ENCODE measurements around the gene LTB4R2. TPM values are rescaled to one million over a fixed set of nuclear protein-coding genes. Genes with fewer than 3 reads are reported as not detected.

The LTB4R2 gene
- total RNA-seq, 1 experiment from 2014 or later: 3.1 TPM

GRCh38 chr14:24270537-24271133, 39.3 kb upstream of the LTB4R2 start:
- H3K36me3 ChIP-seq: peaks cover 3% of the 10 kb centered on the region; the same call in 1 of the 2 replicates
- DNase-seq (ENCODE audit: low read depth in 1 of 2, low spot score in 2 of 2): no peak
- H3K27ac ChIP-seq: peak overlapping the region; percentile 92; the same call in 1 of the 2 replicates
- H3K27me3 ChIP-seq (replicated peaks): no peaks in the 10 kb centered on the region
- no peaks in the 10 kb centered on the region for H3K9me3 ChIP-seq (replicated peaks)
- H3K4me3 ChIP-seq: peak overlapping the region; percentile 83
- peaks cover 10% of the 10 kb centered on the region for H3K4me1 ChIP-seq (replicated peaks)

DNA sequence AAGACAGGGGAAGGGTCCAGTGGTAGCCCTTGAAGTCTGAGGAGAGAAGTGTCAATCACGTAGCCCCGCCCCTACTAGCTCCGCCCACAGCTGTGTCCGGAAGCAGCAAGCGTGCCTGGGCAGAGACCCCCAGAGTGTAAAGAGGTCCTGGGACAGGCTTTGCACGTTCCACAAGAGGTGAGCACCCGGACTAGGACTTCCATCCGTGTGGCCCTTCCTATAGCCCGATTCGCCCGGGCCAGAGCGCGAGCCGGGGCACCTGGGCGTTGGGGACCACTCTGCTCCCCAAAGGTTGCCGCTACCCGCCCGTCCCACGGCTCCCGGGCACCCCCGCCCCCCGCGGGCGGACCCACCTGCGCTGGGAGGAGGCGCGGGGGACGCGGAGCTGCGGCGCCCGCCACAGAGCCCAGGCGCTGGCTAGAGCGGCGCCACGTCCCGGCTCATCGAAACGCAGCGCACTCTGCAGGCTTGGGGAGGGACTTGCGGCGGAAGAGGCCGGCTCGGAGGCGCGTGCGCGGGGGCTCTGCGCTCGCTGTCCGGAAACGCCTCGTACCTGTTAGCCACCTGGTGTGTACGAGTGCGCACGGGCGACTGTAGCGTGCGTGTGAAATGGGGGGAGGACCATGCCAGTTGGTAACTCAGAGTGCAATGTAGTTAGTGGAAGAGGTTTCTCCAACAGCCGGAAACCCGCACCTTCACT, 38.7 kb upstream of the LTB4R2 start, which contains the start of gene RABGGTA:
RABGGTA (minus strand) TSS at position 464 of the 700 bp plus-strand sequence. CDS start 482 bp downstream, outside the sequence.
- Histone ChIP-seq H3K9me3 (replicated peaks) (no peaks in the 10 kb centered on the region), H3K4me1 (replicated peaks) (peaks cover 10% of the 10 kb centered on the region), H3K36me3 (peaks cover 3% of the 10 kb centered on the region; the same call in 1 of the 2 replicates), H3K27ac (peak within 1 kb of the TSS; percentile 92), H3K27me3 (replicated peaks) (no peaks in the 10 kb centered on the region), H3K4me3 (peak within 1 kb of the TSS; percentile 83)
- DNase-seq (ENCODE audit: low read depth in 1 of 2, low spot score in 2 of 2): peak; percentile 71 to 78

DNA sequence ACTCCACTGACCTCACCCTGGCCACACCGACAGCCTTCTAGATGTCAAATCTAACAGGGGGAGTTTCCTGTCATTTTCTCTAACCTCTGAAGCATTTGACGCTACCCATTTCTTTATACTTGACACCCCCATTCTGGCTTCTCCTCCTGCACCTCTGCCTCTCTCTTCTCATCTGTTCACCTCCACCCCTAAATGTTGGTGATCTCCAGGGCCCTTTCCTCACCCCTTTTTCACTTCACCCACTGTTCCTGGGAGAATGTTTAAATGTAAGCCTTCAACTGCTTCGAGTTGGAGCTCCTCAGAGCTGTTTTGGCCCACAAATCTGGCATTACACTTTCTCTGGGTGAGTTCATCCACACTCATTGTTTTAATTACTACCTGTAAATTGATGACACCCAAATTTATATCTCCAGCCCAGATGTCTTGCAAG, 38.1 kb upstream of the LTB4R2 start:
- Histone ChIP-seq H3K27me3 (replicated peaks) (no peaks in the 10 kb centered on the region), H3K36me3 (peaks cover 3% of the 10 kb centered on the region; the same call in 1 of the 2 replicates), H3K27ac (no peak overlapping the region), H3K9me3 (replicated peaks) (no peaks in the 10 kb centered on the region), H3K4me3 (peak overlapping the region; percentile 83), H3K4me1 (replicated peaks) (peaks cover 10% of the 10 kb centered on the region)
- no peak for DNase-seq (ENCODE audit: low read depth in 1 of 2, low spot score in 2 of 2)

DNA sequence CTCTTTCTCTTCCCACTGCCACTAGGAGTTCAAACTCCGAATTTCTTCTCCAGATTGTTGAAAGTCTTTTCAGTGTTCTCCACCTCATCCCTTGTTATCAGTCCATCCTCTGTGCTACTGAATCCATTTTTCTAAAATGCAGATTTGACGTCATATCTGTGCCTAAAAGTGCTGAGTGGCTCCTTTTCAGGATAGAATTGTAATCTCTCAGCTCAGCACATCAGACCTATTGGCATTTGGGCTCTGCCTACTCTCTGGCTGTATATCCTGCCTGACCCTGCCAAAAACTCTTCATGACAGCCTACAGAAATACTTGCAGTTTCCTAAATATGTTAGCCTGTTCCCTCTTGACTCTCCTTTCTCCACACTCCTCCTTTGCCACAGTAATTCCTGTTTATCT, 37.5 kb upstream of the LTB4R2 start:
- peaks cover 3% of the 10 kb centered on the region; the same call in 1 of the 2 replicates for H3K36me3 ChIP-seq
- H3K27me3 ChIP-seq (replicated peaks): no peaks in the 10 kb centered on the region
- no peak for DNase-seq (ENCODE audit: low read depth in 1 of 2, low spot score in 2 of 2)
- peaks cover 10% of the 10 kb centered on the region for H3K4me1 ChIP-seq (replicated peaks)
- no peak overlapping the region for H3K4me3 ChIP-seq
- H3K9me3 ChIP-seq (replicated peaks): no peaks in the 10 kb centered on the region
- H3K27ac ChIP-seq: no peak overlapping the region

DNA sequence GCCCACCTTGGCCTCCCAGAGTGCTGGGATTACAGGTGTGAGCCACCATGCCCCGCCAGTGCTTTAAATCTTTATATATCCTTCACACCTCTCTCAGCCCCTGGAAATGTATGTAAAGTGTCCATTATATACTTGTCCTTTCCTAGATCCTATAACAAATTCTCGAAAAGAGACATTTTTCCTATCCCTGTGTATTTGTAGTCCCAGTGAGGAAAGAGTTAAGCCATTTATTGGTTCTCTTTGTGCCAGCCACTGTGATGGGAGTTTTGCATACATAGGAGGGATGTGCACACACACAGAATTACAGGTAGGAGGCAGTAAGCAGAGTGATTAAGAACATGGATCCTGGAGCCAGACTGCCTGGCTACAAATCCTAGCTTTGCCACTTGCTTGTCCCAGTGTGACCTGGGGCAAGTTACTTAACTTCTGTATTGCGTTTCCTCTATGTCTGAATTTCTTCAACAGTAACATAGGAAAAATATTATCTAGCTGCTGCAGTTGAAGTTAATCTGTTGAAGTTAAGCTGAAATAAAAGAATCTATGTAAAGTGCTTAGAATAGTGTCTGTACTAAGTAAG, 36.4 kb upstream of the LTB4R2 start:
- no peak overlapping the region for H3K27ac ChIP-seq
- H3K4me1 ChIP-seq (replicated peaks): peaks cover 10% of the 10 kb centered on the region
- no peaks in the 10 kb centered on the region for H3K27me3 ChIP-seq (replicated peaks)
- no peaks in the 10 kb centered on the region for H3K9me3 ChIP-seq (replicated peaks)
- no peak overlapping the region for H3K4me3 ChIP-seq
- DNase-seq (ENCODE audit: low read depth in 1 of 2, low spot score in 2 of 2): no peak
- peaks cover 3% of the 10 kb centered on the region; the same call in 1 of the 2 replicates for H3K36me3 ChIP-seq

DNA sequence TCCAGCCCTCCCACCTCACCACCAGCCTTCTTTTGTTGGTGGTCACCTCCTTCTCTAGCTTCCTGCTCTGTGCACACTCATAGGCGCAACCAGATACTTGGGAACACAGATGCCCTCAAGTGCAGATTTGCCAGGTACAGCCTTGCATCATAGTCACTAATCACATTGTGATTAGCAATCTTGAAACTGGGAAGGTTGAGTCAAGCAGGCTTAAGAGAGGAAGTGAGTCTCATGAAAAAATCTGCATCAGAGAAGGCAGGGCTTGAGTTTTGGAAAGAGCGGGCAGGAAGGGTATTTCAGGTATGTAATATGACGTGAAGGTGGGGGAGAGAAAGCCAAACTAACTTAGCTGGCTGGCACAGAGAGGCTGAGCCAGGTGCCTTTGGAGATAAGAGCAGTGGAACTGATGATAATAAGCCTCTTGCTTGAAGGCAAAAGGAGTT, 35.8 kb upstream of the LTB4R2 start:
- no peaks in the 10 kb centered on the region for H3K27me3 ChIP-seq (replicated peaks)
- peaks cover 10% of the 10 kb centered on the region for H3K4me1 ChIP-seq (replicated peaks)
- no peak overlapping the region for H3K4me3 ChIP-seq
- peaks cover 3% of the 10 kb centered on the region; the same call in 1 of the 2 replicates for H3K36me3 ChIP-seq
- no peak overlapping the region for H3K27ac ChIP-seq
- no peaks in the 10 kb centered on the region for H3K9me3 ChIP-seq (replicated peaks)
- DNase-seq (ENCODE audit: low read depth in 1 of 2, low spot score in 2 of 2): no peak

- no peaks in the 10 kb centered on the region for H3K27me3 ChIP-seq (replicated peaks)
- H3K36me3 ChIP-seq: no peaks in the 10 kb centered on the region
- no peaks in the 10 kb centered on the region for H3K4me1 ChIP-seq (replicated peaks)
- H3K4me3 ChIP-seq: no peak overlapping the region
- no peaks in the 10 kb centered on the region for H3K9me3 ChIP-seq (replicated peaks)
- no peak overlapping the region for H3K27ac ChIP-seq
- DNase-seq (ENCODE audit: low read depth in 1 of 2, low spot score in 2 of 2): no peak
These were observed 32.9 kb upstream of the LTB4R2 start for GRCh38 chr14:24277071-24277470.

GRCh38 chr14:24277606-24278321, 32.2 kb upstream of the LTB4R2 start:
- Histone ChIP-seq H3K27me3 (replicated peaks) (no peaks in the 10 kb centered on the region), H3K4me1 (replicated peaks) (no peaks in the 10 kb centered on the region), H3K9me3 (replicated peaks) (no peaks in the 10 kb centered on the region), H3K27ac (no peak overlapping the region), H3K4me3 (no peak overlapping the region), H3K36me3 (no peaks in the 10 kb centered on the region)
- DNase-seq (ENCODE audit: low read depth in 1 of 2, low spot score in 2 of 2): no peak

- DNase-seq (ENCODE audit: low read depth in 1 of 2, low spot score in 2 of 2): no peak
- no peaks in the 10 kb centered on the region for H3K9me3 ChIP-seq (replicated peaks)
- H3K4me3 ChIP-seq: no peak overlapping the region
- H3K36me3 ChIP-seq: no peaks in the 10 kb centered on the region
- H3K27me3 ChIP-seq (replicated peaks): no peaks in the 10 kb centered on the region
- no peaks in the 10 kb centered on the region for H3K4me1 ChIP-seq (replicated peaks)
- no peak overlapping the region for H3K27ac ChIP-seq
These were observed 31.5 kb upstream of the LTB4R2 start for GRCh38 chr14:24278424-24278823.

DNA sequence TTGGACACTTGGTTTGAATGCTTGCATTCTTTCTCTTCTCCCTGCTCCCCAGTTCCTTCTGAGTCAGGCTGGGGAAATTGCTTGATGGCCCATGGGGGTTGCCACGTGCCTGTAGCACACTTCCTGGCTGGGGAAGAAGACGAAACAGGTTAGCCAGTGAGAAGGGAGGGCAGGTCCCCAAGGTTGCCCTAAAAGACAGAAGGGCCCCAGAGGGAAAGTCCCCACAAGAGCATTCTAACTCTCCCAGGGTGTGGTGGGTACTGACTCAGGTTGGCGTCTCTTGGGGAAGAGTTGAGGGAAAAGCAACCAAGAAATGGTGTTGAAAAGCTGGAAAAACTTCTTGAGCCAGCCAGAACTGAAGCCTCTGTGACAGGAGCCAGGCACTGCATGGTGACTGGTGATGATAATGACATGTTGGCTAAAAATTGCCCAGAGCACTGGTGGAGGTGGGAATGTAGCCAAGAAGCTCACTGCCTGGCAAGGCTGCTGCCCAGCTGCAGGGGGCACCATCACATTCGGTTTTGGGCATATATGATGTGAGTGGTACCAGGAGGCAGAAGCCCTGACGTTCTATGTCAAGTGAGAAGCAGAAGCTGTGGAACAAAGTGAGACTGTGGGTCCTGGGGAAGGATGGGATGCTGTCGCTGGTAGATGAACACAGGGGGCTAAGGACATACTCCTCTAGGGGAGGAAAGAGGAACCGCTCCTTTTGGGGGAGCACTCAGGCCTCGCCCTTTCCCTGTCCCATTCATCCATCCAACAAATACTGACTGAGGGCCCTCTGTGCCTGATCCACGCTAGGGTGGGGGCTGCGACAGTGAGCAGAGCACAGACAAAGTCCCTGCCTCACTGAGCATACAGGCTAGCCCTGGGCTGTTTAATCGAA, 30.4 kb upstream of the LTB4R2 start:
- no peak overlapping the region for H3K4me3 ChIP-seq
- no peaks in the 10 kb centered on the region for H3K9me3 ChIP-seq (replicated peaks)
- no peak overlapping the region for H3K27ac ChIP-seq
- no peaks in the 10 kb centered on the region for H3K4me1 ChIP-seq (replicated peaks)
- no peak for DNase-seq (ENCODE audit: low read depth in 1 of 2, low spot score in 2 of 2)
- no peaks in the 10 kb centered on the region for H3K36me3 ChIP-seq
- H3K27me3 ChIP-seq (replicated peaks): no peaks in the 10 kb centered on the region

GRCh38 chr14:24280797-24281460, 29.0 kb upstream of the LTB4R2 start:
- DNase-seq (ENCODE audit: low read depth in 1 of 2, low spot score in 2 of 2): no peak
- Histone ChIP-seq H3K4me3 (no peak overlapping the region), H3K27me3 (replicated peaks) (no peaks in the 10 kb centered on the region), H3K36me3 (no peaks in the 10 kb centered on the region), H3K9me3 (replicated peaks) (no peaks in the 10 kb centered on the region), H3K4me1 (replicated peaks) (no peaks in the 10 kb centered on the region), H3K27ac (no peak overlapping the region)

GRCh38 chr14:24281636-24282035, 28.3 kb upstream of the LTB4R2 start:
- no peaks in the 10 kb centered on the region for H3K36me3 ChIP-seq
- no peaks in the 10 kb centered on the region for H3K4me1 ChIP-seq (replicated peaks)
- no peak overlapping the region for H3K27ac ChIP-seq
- H3K9me3 ChIP-seq (replicated peaks): no peaks in the 10 kb centered on the region
- H3K27me3 ChIP-seq (replicated peaks): no peaks in the 10 kb centered on the region
- H3K4me3 ChIP-seq: no peak overlapping the region
- DNase-seq (ENCODE audit: low read depth in 1 of 2, low spot score in 2 of 2): no peak
